Vagina (tissue), 2 donors: ENCODE data around the gene TLN1. TPM values are rescaled to one million over a fixed set of nuclear protein-coding genes. Genes with fewer than 3 reads are reported as not detected.

Source experiments
- DNase-seq, 2 donors: peaks; one replicate each; pipeline ENCODE4 v3.0.0-alpha.2; 2017; ENCODE audit errors: extremely low spot score in 2 of 2
- H3K27ac ChIP-seq: fragments of 200-600 bp; sonication (generic); one replicate; pipeline ENCODE4 v1.5.1; 2019
- H3K27me3 ChIP-seq: fragments of 200-600 bp; sonication (generic); one replicate; pipeline ENCODE4 v1.5.1; 2019
- H3K36me3 ChIP-seq, 2 donors: fragments of 200-600 bp; sonication (generic); one replicate each; pipeline ENCODE4 v1.5.1; 2017 to 2019
- H3K4me1 ChIP-seq: fragments of 200-600 bp; sonication (generic); one replicate; pipeline ENCODE4 v1.5.1; 2019
- H3K4me3 ChIP-seq, 2 donors: fragments of 200-600 bp; sonication (generic); 1 replicate in 1 of 2; 2 replicates in 1 of 2; pipeline ENCODE4 v1.5.1; 2016 to 2019
- H3K9me3 ChIP-seq: fragments of 200-600 bp; sonication (generic); one replicate; pipeline ENCODE4 v1.5.1; 2019
- CTCF ChIP-seq, 3 experiments: fragments of 450-650 bp in 2 of 3; fragments of 200-600 bp in 1 of 3; sonication (generic) in 1 of 3; IDR thresholded peaks; one replicate each; pipeline ENCODE4 v1.5.1; 2017 to 2019; ENCODE audit warnings: antibody characterized with exemption in 3 of 3, mild to moderate bottlenecking in 2 of 3, moderate library complexity in 2 of 3
- POLR2A ChIP-seq, 2 donors: fragments of 450-650 bp; IDR thresholded peaks; one replicate each; pipeline ENCODE4 v1.6.1; 2017; ENCODE audit warnings: antibody characterized with exemption in 2 of 2, mild to moderate bottlenecking in 2 of 2, moderate library complexity in 2 of 2
- POLR2AphosphoS5 ChIP-seq, 2 donors: sonication (generic); formaldehyde crosslinking; IDR thresholded peaks; one replicate each; pipeline ENCODE4 v1.9.0; 2017; ENCODE audit warnings: antibody characterized with exemption in 2 of 2, mild to moderate bottlenecking in 2 of 2, low read depth in 1 of 2; ENCODE audit not compliant: insufficient read depth in 1 of 2
- intact Hi-C: fragments of 100-400 bp; cut with DNase I; formaldehyde crosslinking; loops from one replicate; pipeline ENCODE4 v1.15.1; 2023
- total RNA-seq: library from RNA; depleted of rRNA; stranded (reverse); fragments of >200 nt; gene quantifications from one replicate; pipeline ENCODE4 v1.2.3, GENCODE V29; 2016

Gene TLN1
- total RNA-seq, 1 donor from 2014 or later: 268 TPM

- TF ChIP-seq POLR2A (IDR thresholded peaks at IDR 0.05) (no peak), CTCF (IDR thresholded peaks at IDR 0.05) (no peak), POLR2AphosphoS5 (IDR thresholded peaks at IDR 0.05; ENCODE audit: insufficient read depth in 1 of 2, low read depth in 1 of 2) (no peak)
- peaks cover 47% of the 10 kb centered on the region for H3K4me1 ChIP-seq
- H3K36me3 ChIP-seq: peaks cover 0 to 25% of the 10 kb centered on the region in 2 donors
- H3K27ac ChIP-seq: peak overlapping the region; percentile 89
- H3K27me3 ChIP-seq: no peaks in the 10 kb centered on the region
- no peak for DNase-seq
- intact Hi-C loops: loop anchor here (5.0 kb wide), 1 partner anchor 126 kb away; the partner anchor contains the start of gene TESK1
- no peaks in the 10 kb centered on the region for H3K9me3 ChIP-seq
- peak overlapping the region; percentile 84 to 92 for H3K4me3 ChIP-seq
Observed at GRCh38 chr9:35732800-35733541, 976 bp upstream of the TLN1 start.

- H3K4me1 ChIP-seq: peaks cover 61% of the 10 kb centered on the region
- H3K27ac ChIP-seq: peak overlapping the region; percentile 89
- no peaks in the 10 kb centered on the region for H3K27me3 ChIP-seq
- peak overlapping the region; percentile 84 to 92 for H3K4me3 ChIP-seq
- TF ChIP-seq POLR2A (IDR thresholded peaks at IDR 0.05): peak in 1 of 2 donors; percentile 24
- TF ChIP-seq POLR2AphosphoS5 (IDR thresholded peaks at IDR 0.05; ENCODE audit: insufficient read depth in 1 of 2, low read depth in 1 of 2): no peak
- H3K36me3 ChIP-seq: peaks cover 0 to 12% of the 10 kb centered on the region in 2 donors
- DNase-seq: no peak
- no peaks in the 10 kb centered on the region for H3K9me3 ChIP-seq
- intact Hi-C loops: loop anchor here (5.0 kb wide), 1 partner anchor 124 kb away; the partner anchor contains the start of gene TESK1
Observed at GRCh38 chr9:35731415-35732184, 395 bp downstream of the TLN1 start.

GRCh38 chr9:35730486-35730854 lies 1.5 kb downstream of the TLN1 start:
- H3K4me3 ChIP-seq: peak overlapping the region; percentile 84 to 92
- no peaks in the 10 kb centered on the region for H3K27me3 ChIP-seq
- H3K27ac ChIP-seq: peak overlapping the region; percentile 89
- intact Hi-C loops: loop anchor here (5.0 kb wide), 1 partner anchor 123 kb away; the partner anchor contains the start of gene TESK1
- no peak for DNase-seq
- H3K36me3 ChIP-seq: peaks cover 0 to 8% of the 10 kb centered on the region in 2 donors
- H3K4me1 ChIP-seq: peaks cover 71% of the 10 kb centered on the region
- TF ChIP-seq POLR2AphosphoS5 (IDR thresholded peaks at IDR 0.05; ENCODE audit: insufficient read depth in 1 of 2, low read depth in 1 of 2) (no peak), CTCF (IDR thresholded peaks at IDR 0.05) (no peak), POLR2A (IDR thresholded peaks at IDR 0.05) (no peak)
- H3K9me3 ChIP-seq: no peaks in the 10 kb centered on the region

GRCh38 chr9:35729700-35730485 lies 2.1 kb downstream of the TLN1 start:
- peak in 1 of 3 experiments; percentile 40 for TF ChIP-seq CTCF (IDR thresholded peaks at IDR 0.05)
- TF ChIP-seq POLR2A (IDR thresholded peaks at IDR 0.05): no peak
- TF ChIP-seq POLR2AphosphoS5 (IDR thresholded peaks at IDR 0.05; ENCODE audit: insufficient read depth in 1 of 2, low read depth in 1 of 2): no peak
- peaks cover 71% of the 10 kb centered on the region for H3K4me1 ChIP-seq
- H3K9me3 ChIP-seq: no peaks in the 10 kb centered on the region
- H3K27me3 ChIP-seq: no peaks in the 10 kb centered on the region
- H3K27ac ChIP-seq: peak overlapping the region; percentile 89
- intact Hi-C loops: loop anchor here (2.0 to 5.0 kb wide), 3 partner anchors 38 to 123 kb away; partner anchors contain the start of genes CCDC107, RMRP and TESK1
- peak overlapping the region; percentile 84 to 92 for H3K4me3 ChIP-seq
- peaks cover 0 to 10% of the 10 kb centered on the region in 2 donors for H3K36me3 ChIP-seq
- DNase-seq: no peak

GRCh38 chr9:35729101-35729500 lies 2.9 kb downstream of the TLN1 start:
- DNase-seq: no peak
- Histone ChIP-seq H3K36me3 (peaks cover 0 to 18% of the 10 kb centered on the region in 2 donors), H3K9me3 (no peaks in the 10 kb centered on the region), H3K27ac (peak overlapping the region; percentile 89), H3K27me3 (no peaks in the 10 kb centered on the region), H3K4me3 (peak overlapping the region; percentile 84 to 92), H3K4me1 (peaks cover 71% of the 10 kb centered on the region)
- TF ChIP-seq CTCF (IDR thresholded peaks at IDR 0.05) (no peak), POLR2AphosphoS5 (IDR thresholded peaks at IDR 0.05; ENCODE audit: insufficient read depth in 1 of 2, low read depth in 1 of 2) (no peak)
- intact Hi-C loops: loop anchor here (2.0 to 5.0 kb wide), 2 partner anchors 37 to 70 kb away; partner anchors contain the start of genes CCDC107 and RMRP
